Neuron (in vitro differentiated cells): ENCODE measurements around the gene BANF1.
A peak's percentile ranks its signal among the peaks of the same experiment; 100 is the strongest.

Experiments used
- H2AFZ ChIP-seq: one replicate; pipeline ENCODE4 v1.6.1; 2013; ENCODE audit warnings: low read depth, mild to moderate bottlenecking, inconsistent platforms, low read length, moderate library complexity
- H3K27me3 ChIP-seq: one replicate; pipeline ENCODE4 v1.6.1; 2013; ENCODE audit warnings: low read length; ENCODE audit not compliant: insufficient read depth
- H3K36me3 ChIP-seq: one replicate; pipeline ENCODE4 v1.6.1; 2013; ENCODE audit warnings: low read length; ENCODE audit not compliant: insufficient read depth
- H3K4me1 ChIP-seq: one replicate; pipeline ENCODE4 v1.6.1; 2013; ENCODE audit warnings: low read length; ENCODE audit not compliant: insufficient read depth
- H3K4me3 ChIP-seq: 2 replicates; pipeline ENCODE4 v1.5.1; 2013; ENCODE audit warnings: mild to moderate bottlenecking, low read length, moderate library complexity
- H3K9me3 ChIP-seq: one replicate; pipeline ENCODE4 v1.6.1; 2013; ENCODE audit warnings: low read length

The BANF1 gene

DNA sequence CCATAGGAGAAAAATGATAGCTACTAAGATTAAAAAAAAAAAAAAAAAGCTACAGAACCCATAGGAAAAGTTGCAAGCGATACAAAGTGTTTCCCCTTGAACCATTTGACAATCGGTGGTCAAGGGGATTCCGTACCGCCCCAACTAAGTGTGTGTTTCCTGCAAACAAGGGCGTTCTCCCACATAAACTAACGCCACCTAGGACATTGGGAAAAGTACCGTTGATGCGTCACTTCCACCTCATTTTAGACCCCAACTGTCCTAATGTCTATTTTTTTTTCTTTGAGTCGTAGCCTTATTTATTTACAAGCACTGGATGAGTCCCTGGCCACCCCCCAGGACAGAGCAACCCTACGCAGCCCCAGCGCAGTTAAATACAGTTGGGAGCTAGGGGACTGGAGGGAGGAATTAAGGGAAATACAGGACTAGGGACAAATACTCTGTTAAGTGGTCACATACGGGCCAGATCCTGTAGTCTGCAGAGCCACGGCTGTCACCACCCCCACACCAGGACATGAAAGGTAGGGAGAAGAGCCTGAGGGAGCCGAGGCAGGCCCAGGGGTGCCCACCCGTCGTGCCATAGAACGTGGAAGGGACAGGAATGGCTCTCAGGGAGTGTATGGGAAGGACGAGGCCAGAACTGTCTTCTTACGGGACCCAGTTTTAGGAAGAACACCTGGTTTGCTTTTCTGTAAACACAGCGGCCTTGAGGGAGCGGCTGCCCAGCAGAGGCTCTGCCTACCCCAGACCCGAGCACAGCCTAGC, 19.3 kb upstream of the BANF1 start:
- Histone ChIP-seq H3K4me1 (no peaks in the 10 kb centered on the region), H3K9me3 (no peaks in the 10 kb centered on the region), H3K27me3 (no peaks in the 10 kb centered on the region), H2AFZ (no peak overlapping the region), H3K36me3 (peaks cover 16% of the 10 kb centered on the region), H3K4me3 (no peak overlapping the region)

DNA sequence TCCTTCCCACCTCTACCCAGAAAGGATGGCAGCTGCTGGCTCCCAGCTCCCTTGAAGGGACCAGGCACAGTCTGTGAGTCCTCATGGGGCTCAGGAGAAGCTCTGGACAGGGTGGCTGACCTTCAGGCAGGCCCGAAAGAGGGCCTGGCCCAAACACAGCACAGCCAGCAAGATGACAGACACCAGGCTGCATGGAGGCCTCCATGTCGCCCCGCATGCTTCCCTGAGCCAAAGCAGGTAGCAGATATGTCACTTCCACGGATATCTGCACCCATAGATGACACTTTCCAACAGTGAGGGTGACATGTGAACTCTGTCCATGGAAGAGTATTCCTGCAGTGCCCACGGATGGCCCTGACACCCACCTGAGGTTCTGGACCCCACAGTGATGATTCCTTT, 18.7 kb upstream of the BANF1 start:
- peaks cover 10% of the 10 kb centered on the region for H3K36me3 ChIP-seq

DNA sequence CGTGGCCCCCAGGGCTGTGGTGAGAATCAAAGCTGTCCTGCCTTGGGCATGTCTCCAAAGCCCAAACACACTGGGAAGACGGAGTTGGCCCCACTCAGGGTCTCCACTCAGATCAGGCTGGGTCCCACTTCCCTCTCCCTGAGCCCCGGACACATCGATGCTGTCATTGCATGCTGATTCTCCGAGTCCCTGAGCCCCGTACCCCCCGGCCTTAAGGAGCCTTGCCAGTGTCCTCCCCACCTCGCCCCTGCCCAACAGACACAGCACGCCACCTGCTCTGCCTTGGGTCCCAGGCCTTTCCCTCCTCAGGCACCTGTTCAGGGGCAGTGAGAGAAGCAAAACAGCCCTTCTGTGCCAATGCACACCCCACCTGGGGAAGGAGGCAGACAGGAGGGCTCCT, 15.0 kb upstream of the BANF1 start:
- Histone ChIP-seq H3K9me3 (no peaks in the 10 kb centered on the region), H3K36me3 (peaks cover 3% of the 10 kb centered on the region), H3K27me3 (no peaks in the 10 kb centered on the region), H2AFZ (no peak overlapping the region), H3K4me3 (no peak overlapping the region), H3K4me1 (no peaks in the 10 kb centered on the region)

More for the DNA sequence above, 18.7 kb upstream of the BANF1 start:
- Histone ChIP-seq H3K4me1 (no peaks in the 10 kb centered on the region), H3K27me3 (no peaks in the 10 kb centered on the region), H3K9me3 (no peaks in the 10 kb centered on the region), H3K4me3 (no peak overlapping the region), H2AFZ (no peak overlapping the region)

DNA sequence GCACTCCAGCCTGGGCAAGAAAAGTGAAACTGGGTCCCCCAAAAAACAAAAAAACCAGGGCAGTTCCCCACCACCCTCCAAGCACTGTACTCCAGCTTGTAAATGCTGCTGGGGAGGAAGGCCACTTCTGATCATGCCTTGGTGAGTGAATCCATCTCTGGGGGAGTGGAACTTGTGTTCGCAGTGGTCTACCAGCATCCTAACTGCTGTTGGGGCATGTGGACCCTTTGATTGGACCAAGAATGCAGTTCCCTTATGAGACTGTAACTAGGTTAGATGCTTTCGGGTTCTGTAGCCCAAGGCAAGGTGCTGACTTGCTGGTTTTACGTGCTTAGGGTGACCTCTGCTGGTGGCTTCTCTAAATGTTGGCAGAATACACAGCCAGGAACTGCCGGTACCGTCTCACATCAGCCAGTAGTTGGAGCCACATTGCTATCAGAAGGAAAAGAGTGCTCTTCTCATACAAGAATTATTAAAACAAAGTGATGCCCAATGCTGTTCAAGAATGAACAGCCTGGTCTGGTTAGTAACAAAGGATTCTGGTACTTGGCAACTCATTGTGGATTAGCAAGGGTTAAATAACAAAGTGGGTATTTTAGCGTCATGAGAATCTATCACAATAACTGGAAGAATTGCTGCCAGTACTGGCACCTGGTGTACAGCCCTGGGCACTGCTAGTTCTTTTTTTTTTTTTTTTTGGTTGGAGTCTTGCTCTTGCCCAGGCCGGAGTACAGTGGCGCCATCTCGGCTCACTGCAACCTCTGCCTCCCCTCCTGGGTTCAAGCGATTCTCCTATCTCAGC, 13.3 kb upstream of the BANF1 start:
- no peak overlapping the region for H3K4me3 ChIP-seq
- H3K36me3 ChIP-seq, result peaks cover 3% of the 10 kb centered on the region
- no peaks in the 10 kb centered on the region for H3K27me3 ChIP-seq
- H3K9me3 ChIP-seq, result no peaks in the 10 kb centered on the region
- no peak overlapping the region for H2AFZ ChIP-seq
- no peaks in the 10 kb centered on the region for H3K4me1 ChIP-seq

DNA sequence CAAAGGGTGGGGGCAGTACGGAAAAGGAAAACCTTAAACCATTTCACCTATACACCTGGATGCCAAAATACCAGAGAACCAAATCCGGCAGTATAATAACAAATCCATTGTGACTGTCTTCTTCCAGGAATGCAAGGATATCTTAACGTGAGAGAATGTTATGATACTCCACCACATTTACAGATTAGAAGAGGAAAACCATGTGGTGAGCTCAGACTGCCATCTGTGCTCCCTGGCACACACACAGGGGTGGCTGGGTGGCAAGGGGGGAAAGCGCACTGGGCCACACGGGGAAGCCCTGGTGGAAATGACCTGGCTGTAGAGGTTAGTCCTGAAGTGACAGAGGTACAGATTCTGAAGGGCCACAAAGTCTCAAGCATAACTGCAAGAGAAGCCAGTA, 10.2 kb upstream of the BANF1 start:
- H3K9me3 ChIP-seq, result no peaks in the 10 kb centered on the region
- H2AFZ ChIP-seq, result no peak overlapping the region
- H3K36me3 ChIP-seq, result peaks cover 5% of the 10 kb centered on the region
- H3K4me3 ChIP-seq, result no peak overlapping the region
- no peaks in the 10 kb centered on the region for H3K4me1 ChIP-seq
- no peaks in the 10 kb centered on the region for H3K27me3 ChIP-seq

DNA sequence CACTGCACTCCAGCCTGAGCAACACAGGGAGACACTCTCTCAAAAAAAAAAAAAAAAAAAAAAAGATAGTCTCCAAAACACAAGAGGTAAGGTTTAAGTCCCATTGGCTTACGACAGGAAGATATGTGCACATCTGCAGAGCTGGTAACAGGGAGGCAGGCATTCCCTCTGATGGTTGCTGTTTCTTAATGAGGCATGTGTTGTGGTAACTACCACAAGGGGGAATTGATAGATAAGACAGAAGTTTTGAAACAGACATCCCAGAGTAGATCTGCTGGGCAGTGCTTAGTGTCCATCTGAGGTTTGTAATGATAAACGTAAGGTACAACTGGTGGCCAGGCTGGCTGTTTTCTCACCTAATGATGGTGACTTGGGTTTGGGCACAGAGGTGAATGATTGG, 5.0 kb upstream of the BANF1 start:
- no peaks in the 10 kb centered on the region for H3K27me3 ChIP-seq
- H3K4me1 ChIP-seq, result no peaks in the 10 kb centered on the region
- no peaks in the 10 kb centered on the region for H3K9me3 ChIP-seq
- no peak overlapping the region for H3K4me3 ChIP-seq
- H3K36me3 ChIP-seq, result peaks cover 35% of the 10 kb centered on the region
- H2AFZ ChIP-seq, result no peak overlapping the region

DNA sequence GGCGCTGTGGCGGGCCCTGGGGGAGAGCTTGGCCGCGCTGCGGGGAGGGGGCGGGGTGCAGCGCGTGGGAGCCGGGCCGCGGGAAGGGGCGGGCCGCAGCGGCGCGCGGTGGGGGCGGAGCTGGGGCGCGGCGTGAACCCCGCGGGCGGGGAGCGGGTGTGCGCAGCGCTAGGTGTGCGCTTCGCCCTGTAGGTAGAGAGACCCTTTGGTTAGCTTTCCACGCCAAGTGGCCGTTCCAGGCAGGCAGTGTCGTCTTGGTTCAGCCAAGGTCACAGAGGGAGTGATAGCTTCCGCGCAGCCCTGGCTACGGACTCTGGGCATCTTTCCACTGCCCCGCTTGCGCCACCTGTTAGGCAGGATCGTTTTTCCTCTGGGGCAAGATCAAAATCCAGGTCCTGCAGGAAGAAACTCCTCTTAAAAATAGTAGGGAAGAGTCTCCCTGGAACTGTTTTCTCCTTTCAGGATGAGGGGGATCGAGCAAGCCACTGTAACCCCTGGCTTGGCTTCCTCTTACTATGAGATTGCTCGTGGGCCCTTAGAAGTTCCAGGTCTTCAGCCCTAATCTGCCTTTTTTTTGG, 434 bp downstream of the BANF1 start:
- H2AFZ ChIP-seq, result peak overlapping the region; percentile 78
- peaks cover 47% of the 10 kb centered on the region for H3K36me3 ChIP-seq
- H3K27me3 ChIP-seq, result no peaks in the 10 kb centered on the region
- peaks cover 8% of the 10 kb centered on the region for H3K4me1 ChIP-seq
- H3K9me3 ChIP-seq, result no peaks in the 10 kb centered on the region
- peak overlapping the region; percentile 72 for H3K4me3 ChIP-seq

DNA sequence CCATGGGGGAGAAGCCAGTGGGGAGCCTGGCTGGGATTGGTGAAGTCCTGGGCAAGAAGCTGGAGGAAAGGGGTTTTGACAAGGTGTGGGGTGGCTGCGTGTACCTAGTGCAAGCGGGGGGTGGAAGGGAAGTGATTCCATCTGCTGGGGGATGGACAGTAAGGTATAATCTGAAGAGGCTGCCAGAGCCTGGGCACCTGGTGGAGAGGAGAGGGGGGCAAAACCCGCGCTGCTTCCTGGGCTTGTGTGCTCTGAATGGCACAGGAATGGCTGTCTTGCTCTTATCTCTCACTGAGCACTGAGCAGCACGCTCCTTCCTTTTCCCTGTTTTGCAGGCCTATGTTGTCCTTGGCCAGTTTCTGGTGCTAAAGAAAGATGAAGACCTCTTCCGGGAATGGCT, 988 bp downstream of the BANF1 start:
- Histone ChIP-seq H3K4me1 (peaks cover 8% of the 10 kb centered on the region), H3K36me3 (peaks cover 41% of the 10 kb centered on the region), H3K9me3 (no peaks in the 10 kb centered on the region), H3K27me3 (no peaks in the 10 kb centered on the region), H2AFZ (no peak overlapping the region), H3K4me3 (peak overlapping the region; percentile 72)

DNA sequence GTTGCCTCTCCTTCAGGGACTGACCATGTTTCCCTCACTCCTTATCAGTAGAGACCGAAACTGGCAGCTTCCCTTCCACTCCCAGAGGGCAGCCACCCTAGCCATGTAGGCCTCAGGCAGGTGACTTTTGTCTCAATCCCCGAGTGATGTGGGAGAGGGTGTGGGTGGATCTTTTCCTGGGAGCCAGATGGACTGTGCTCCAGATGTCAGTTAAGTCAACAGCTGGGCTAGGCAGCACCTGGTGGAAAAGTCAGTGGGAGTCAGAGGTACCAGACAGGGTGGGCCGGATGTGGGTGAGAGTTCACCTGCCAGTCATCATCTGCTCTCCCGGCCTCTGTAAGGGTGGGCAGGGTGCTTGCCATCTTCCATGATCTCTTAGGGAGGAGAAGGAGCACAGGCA, 1.9 kb downstream of the BANF1 start:
- Histone ChIP-seq H2AFZ (no peak overlapping the region), H3K9me3 (no peaks in the 10 kb centered on the region)

DNA sequence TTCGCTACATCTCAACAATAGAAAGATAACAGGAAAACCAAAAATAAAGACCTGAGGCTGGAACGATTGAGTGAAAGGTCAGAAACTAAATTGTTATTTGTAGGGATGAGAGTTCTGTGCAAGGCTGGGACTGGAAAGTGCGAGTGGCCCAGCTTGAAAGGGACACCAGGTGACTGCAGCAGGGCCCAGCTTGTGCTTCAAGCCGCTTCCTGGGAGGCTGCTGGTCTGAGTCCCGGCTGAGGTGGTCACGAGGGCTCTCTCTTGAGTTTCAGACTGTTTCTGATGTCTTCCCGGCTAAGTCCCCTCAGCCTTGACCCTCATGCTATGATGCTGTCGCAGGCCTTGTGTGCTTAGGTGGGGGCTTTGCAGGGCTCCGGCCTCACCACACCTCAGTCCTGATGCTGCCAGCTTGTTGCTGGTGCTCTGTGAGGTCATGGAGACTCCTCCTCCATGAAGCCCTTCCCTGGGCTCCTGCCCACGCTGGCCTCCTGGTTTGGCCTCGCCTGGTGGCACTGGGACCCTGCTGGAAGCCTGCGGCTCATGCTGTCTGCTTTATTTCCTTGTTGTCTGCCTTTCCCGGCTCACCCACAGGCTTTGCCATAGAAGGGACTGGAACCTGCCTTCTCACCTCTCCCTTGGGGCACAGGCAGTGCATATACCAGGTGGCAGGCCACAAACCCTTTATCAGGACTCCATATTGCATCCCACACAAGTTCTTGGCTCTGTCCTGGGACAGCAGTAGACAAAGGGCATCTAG, 4.0 kb downstream of the BANF1 start:
- Histone ChIP-seq H3K4me1 (peaks cover 8% of the 10 kb centered on the region), H3K9me3 (no peaks in the 10 kb centered on the region), H3K36me3 (peaks cover 20% of the 10 kb centered on the region), H3K27me3 (peaks cover 10% of the 10 kb centered on the region), H2AFZ (no peak overlapping the region), H3K4me3 (no peak overlapping the region)

More for the DNA sequence above, 1.9 kb downstream of the BANF1 start:
- H3K27me3 ChIP-seq, result no peaks in the 10 kb centered on the region
- H3K36me3 ChIP-seq, result peaks cover 32% of the 10 kb centered on the region
- peaks cover 8% of the 10 kb centered on the region for H3K4me1 ChIP-seq
- H3K4me3 ChIP-seq, result no peak overlapping the region

DNA sequence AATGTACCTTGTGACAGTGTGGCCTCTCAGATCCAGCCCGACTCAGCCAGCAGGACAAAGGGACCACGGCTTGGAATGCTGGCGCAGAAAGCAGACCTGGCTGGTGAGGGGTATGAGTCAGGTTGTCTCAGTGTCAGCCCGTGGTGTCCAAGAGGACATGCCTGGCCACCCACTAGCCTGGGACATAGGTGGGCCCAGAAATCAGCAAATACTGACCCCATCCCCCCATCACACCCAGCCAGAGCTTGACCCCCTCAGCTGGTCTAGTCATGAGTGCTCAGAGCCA, 4.5 kb downstream of the BANF1 start:
- Histone ChIP-seq H3K9me3 (no peaks in the 10 kb centered on the region), H3K36me3 (peaks cover 20% of the 10 kb centered on the region), H3K4me3 (no peak overlapping the region), H3K27me3 (peaks cover 15% of the 10 kb centered on the region), H2AFZ (no peak overlapping the region), H3K4me1 (peaks cover 8% of the 10 kb centered on the region)

DNA sequence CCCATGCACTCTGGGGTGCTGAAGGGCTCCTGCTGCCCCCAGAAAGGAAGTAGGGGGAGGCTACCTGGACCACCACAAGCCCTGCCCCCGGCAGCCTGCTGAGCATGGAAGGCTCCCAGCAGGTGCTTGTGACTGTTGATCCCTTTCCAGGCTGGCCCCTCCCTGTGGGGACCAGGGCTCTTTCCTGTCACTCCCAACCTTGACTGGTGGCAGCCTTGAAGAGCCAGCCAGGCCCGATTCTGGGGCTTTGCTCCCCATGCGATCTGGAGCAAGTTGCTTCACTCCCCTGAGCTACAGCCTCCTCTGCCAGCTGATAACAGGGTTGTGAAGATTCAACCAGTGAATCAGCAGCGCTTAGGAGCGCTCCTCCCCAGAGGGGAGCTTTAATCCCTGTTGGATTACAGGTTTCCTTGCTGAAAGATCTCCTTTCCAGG, 4.9 kb downstream of the BANF1 start:
- no peak overlapping the region for H2AFZ ChIP-seq
- peaks cover 20% of the 10 kb centered on the region for H3K36me3 ChIP-seq
- H3K4me3 ChIP-seq, result no peak overlapping the region

DNA sequence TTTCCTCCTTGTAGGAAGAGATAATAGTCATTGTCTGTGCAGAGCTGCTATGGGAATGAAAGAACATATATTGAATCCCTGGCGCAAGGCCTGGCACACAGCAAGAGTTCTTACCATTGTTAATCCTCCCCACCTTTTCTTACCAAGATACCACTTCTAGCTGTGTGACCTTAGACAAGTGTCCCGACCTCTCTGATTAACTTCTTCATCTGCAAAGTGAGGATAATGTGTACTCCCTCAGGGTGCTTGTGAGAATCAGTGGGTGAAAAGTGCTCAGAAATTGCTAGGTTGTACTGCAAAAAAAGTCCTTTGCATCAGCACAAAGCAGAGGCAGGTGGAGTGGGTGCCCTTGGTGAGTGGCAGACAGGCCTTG, 5.8 kb downstream of the BANF1 start:
- Histone ChIP-seq H3K36me3 (peaks cover 20% of the 10 kb centered on the region), H3K9me3 (no peaks in the 10 kb centered on the region), H3K4me1 (peaks cover 5% of the 10 kb centered on the region), H3K27me3 (peaks cover 26% of the 10 kb centered on the region), H2AFZ (no peak overlapping the region), H3K4me3 (no peak overlapping the region)

More for the DNA sequence above, 4.9 kb downstream of the BANF1 start:
- H3K27me3 ChIP-seq, result peaks cover 19% of the 10 kb centered on the region
- peaks cover 8% of the 10 kb centered on the region for H3K4me1 ChIP-seq
- H3K9me3 ChIP-seq, result no peaks in the 10 kb centered on the region
